Heart right ventricle (tissue), 16 donors: ENCODE measurements around the gene C1orf35. TPM values are rescaled to one million over a fixed set of nuclear protein-coding genes. Genes with fewer than 3 reads are reported as not detected.

ENCODE experiments used
- ATAC-seq, 8 donors: fragments of 200-7000 bp; cut with Tn5 transposase; one replicate each; pipeline ENCODE4 v1.9.1; 2020; ENCODE audit warnings: mild to moderate bottlenecking in 8 of 8, moderate library complexity in 8 of 8, moderate number of reproducible peaks in 1 of 8
- DNase-seq, 2 donors: peaks; one replicate each; pipeline ENCODE4 v3.0.0-alpha.2; 2020
- H3K27ac ChIP-seq, 10 donors: fragments of 200-600 bp; sonication (generic) in 2 of 10; one replicate each; pipeline versions ENCODE4 v1.5.0 to v1.8.0; 2020 to 2022; ENCODE audit warnings: mild to moderate bottlenecking in 3 of 10
- H3K27me3 ChIP-seq, 7 donors: fragments of 200-600 bp; one replicate each; pipeline ENCODE4 v1.8.0; 2021 to 2022; ENCODE audit warnings: mild to moderate bottlenecking in 2 of 7
- H3K36me3 ChIP-seq, 9 donors: fragments of 200-600 bp; sonication (generic) in 1 of 9; one replicate each; pipeline versions ENCODE4 v1.5.0 to v1.8.0; 2020 to 2022; ENCODE audit warnings: mild to moderate bottlenecking in 2 of 9
- H3K4me1 ChIP-seq, 9 donors: fragments of 200-600 bp; sonication (generic) in 1 of 9; one replicate each; pipeline versions ENCODE4 v1.5.0 to v1.8.0; 2020 to 2022; ENCODE audit warnings: mild to moderate bottlenecking in 4 of 9
- H3K4me3 ChIP-seq, 10 donors: fragments of 200-600 bp; sonication (generic) in 2 of 10; one replicate each; pipeline versions ENCODE4 v1.5.0 to v1.8.0; 2020 to 2022; ENCODE audit warnings: mild to moderate bottlenecking in 7 of 10, moderate library complexity in 2 of 10
- H3K9me3 ChIP-seq, 11 donors: fragments of 200-600 bp in 10 of 11; sonication (generic) in 2 of 11; one replicate each; pipeline versions ENCODE4 v1.5.0 to v1.8.0; 2013 to 2022; ENCODE audit warnings: mild to moderate bottlenecking in 2 of 11, control low read depth in 1 of 11, moderate library complexity in 1 of 11
- CTCF ChIP-seq, 9 donors: fragments of 200-600 bp; sonication (generic) in 2 of 9; IDR thresholded peaks; one replicate each; pipeline versions ENCODE4 v1.5.0 to v1.8.0; 2021 to 2022; ENCODE audit warnings: antibody characterized with exemption in 9 of 9, mild to moderate bottlenecking in 5 of 9, moderate library complexity in 1 of 9
- WGBS, 2 donors: extraction: QIAGEN DNeasy Blood & Tissue Kit; methylation state at CpG; one replicate each; pipeline ENCODE4 v1.1.7; 2013; ENCODE audit warnings: inconsistent platforms in 1 of 2; 5-methylcytosine and 5-hydroxymethylcytosine counted together
- intact Hi-C, 10 donors: fragments of 100-400 bp; cut with DNase I; formaldehyde crosslinking; loops; one replicate each; pipeline versions ENCODE4 v1.11.1 to v1.14.2; 2022
- polyA plus RNA-seq, 2 donors: library from polyadenylated mRNA; stranded (reverse); fragments of 200-250 nt; gene quantifications; one replicate each; pipeline ENCODE4 v1.2.3, GENCODE V29; 2013
- total RNA-seq, 10 donors: library from RNA; stranded (reverse); fragmentation: NEBNext Ultra II Directional in 3 of 10; extraction: Animal tissue kit (Norgen Biotek cat#: 25700) in 3 of 10; gene quantifications; one replicate each; pipeline versions ENCODE4 v1.2.1 to v1.2.4, GENCODE V29; 2021 to 2023
- donor health status: Arrhythmogenic right ventricular cardiomyopathy.
- donor health status: ischemic (EF 13 %, LVEDD 7.1; RV severe dilation, severe dysfunction).
- donor health status: healthy with polysubstance abuse.
- donor health status: DM: no; HTN: yes; CAD: no.
- donor health status: DM: no; HTN: no; CAD: no.
- donor health status: ischemic (EF 25% LVEDD 6.9; RV normal size, moderate dysfunction).
- donor health status: ischemic (EF 25% LVEDD 5.7; RV mildly dilated, moderate dysfunction).
- donor health status: healthy.
- donor health status: DM: yes; HTN: yes; CAD: no.
- donor health status: Ischemic cardiomyopathy.
- donor health status: ischemic (EF 35%, LVEDD 5.7; RV mildly dilated, moderate dysfunction).
- donor health status: nonischemic (EF 11% LVEDD 7.7; RV severe dilation, severe dysfunction).
- donor health status: DM: yes; HTN: yes; CAD: no.
- donor health status: PGD.
- donor health status: ischemic (EF 29% LVEDD 5.4; RV normal size, mild dysfunction).
- donor health status: nonischemic (EF 23%, LVEDD 6.1; RV moderate dilation, normal function).

C1orf35 gene
- total and polyA plus RNA-seq, 12 donors: 5.6 to 15.7 (median 6.4) TPM

- DNase-seq: no peak
- peak overlapping the region in 5 of 10 donors; percentile 7 to 20 (median 11) for H3K4me3 ChIP-seq
- 29 to 41% methylated on average over 7 of the region's 7 CpGs for WGBS, 2 donors
- ATAC-seq: peak in 5 of 8 donors; percentile 16 to 29 (median 23)
- H3K36me3 ChIP-seq: peaks cover 0 to 19% (median 0%) of the 10 kb centered on the region in 9 donors
- no peaks in the 10 kb centered on the region for H3K27me3 ChIP-seq
- intact Hi-C loops: no loop called here
- peak overlapping the region in 9 of 10 donors; percentile 16 to 100 (median 54) for H3K27ac ChIP-seq
- TF ChIP-seq CTCF (IDR thresholded peaks at IDR 0.05): no peak
- peaks cover 46 to 96% (median 93%) of the 10 kb centered on the region in 9 donors for H3K4me1 ChIP-seq
- no peaks in the 10 kb centered on the region for H3K9me3 ChIP-seq
These were observed 15.3 kb downstream of the C1orf35 start for GRCh38 chr1:228087771-228088251.

GRCh38 chr1:228085287-228085951 lies 17.7 kb downstream of the C1orf35 start:
- peaks cover 51 to 84% (median 80%) of the 10 kb centered on the region in 9 donors for H3K4me1 ChIP-seq
- DNase-seq (no peak), ATAC-seq (peak in 4 of 8 donors; percentile 7 to 12 (median 8))
- peak overlapping the region in 9 of 10 donors; percentile 29 to 100 (median 99) for H3K27ac ChIP-seq
- H3K9me3 ChIP-seq: no peaks in the 10 kb centered on the region
- WGBS, 2 donors: 19 to 24% methylated on average over 6 of the region's 6 CpGs
- no peaks in the 10 kb centered on the region for H3K27me3 ChIP-seq
- H3K4me3 ChIP-seq: peak overlapping the region in 8 of 10 donors; percentile 10 to 100 (median 92)
- H3K36me3 ChIP-seq: peaks cover 0 to 10% (median 0%) of the 10 kb centered on the region in 9 donors
- intact Hi-C loops: no loop called here
- no peak for TF ChIP-seq CTCF (IDR thresholded peaks at IDR 0.05)

GRCh38 chr1:228084797-228085196 lies 18.3 kb downstream of the C1orf35 start:
- Histone ChIP-seq H3K27ac (peak overlapping the region in 9 of 10 donors; percentile 29 to 100 (median 99)), H3K4me3 (peak overlapping the region in 8 of 10 donors; percentile 10 to 100 (median 92)), H3K27me3 (no peaks in the 10 kb centered on the region), H3K9me3 (no peaks in the 10 kb centered on the region), H3K4me1 (peaks cover 45 to 78% (median 74%) of the 10 kb centered on the region in 9 donors), H3K36me3 (peaks cover 0 to 10% (median 0%) of the 10 kb centered on the region in 9 donors)
- intact Hi-C loops: no loop called here
- ATAC-seq: no peak
- no peak for DNase-seq
- no peak for TF ChIP-seq CTCF (IDR thresholded peaks at IDR 0.05)
- 35 to 39% methylated on average over 5 of the region's 5 CpGs for WGBS, 2 donors

GRCh38 chr1:228084325-228084724 lies 18.8 kb downstream of the C1orf35 start:
- peak overlapping the region; percentile 71 to 100 (median 92) for H3K4me3 ChIP-seq
- peaks cover 40 to 73% (median 69%) of the 10 kb centered on the region in 9 donors for H3K4me1 ChIP-seq
- H3K27me3 ChIP-seq: no peaks in the 10 kb centered on the region
- WGBS, 2 donors: 17 to 27% methylated on average over 3 of the region's 3 CpGs
- TF ChIP-seq CTCF (IDR thresholded peaks at IDR 0.05): no peak
- DNase-seq: no peak
- no peak for ATAC-seq
- H3K9me3 ChIP-seq: no peaks in the 10 kb centered on the region
- H3K36me3 ChIP-seq: peaks cover 0 to 10% (median 0%) of the 10 kb centered on the region in 9 donors
- intact Hi-C loops: no loop called here
- peak overlapping the region in 8 of 10 donors; percentile 42 to 100 (median 100) for H3K27ac ChIP-seq
